IMR-90 (cell line): ENCODE results near the gene CCL19. TPM values are rescaled to one million over a fixed set of nuclear protein-coding genes. Genes with fewer than 3 reads are reported as not detected.

Experiments used
- ATAC-seq: fragments of 200-7000 bp; cut with Tn5 transposase; 2 replicates; pipeline ENCODE4 v1.9.1; 2020; ENCODE audit warnings: low read depth, mild to moderate bottlenecking, moderate library complexity
- BruUV-seq: library from RNA; stranded (reverse); fragments of 400-500 nt; replicated peaks from 2 replicates; lab custom pipeline; 2021; lab: Mats Ljungman, UMichigan
- CTCF ChIA-PET: fragments of 300-600 bp; formaldehyde crosslinking; extraction: SDS; loops from one replicate; lab custom pipeline; 2021; ENCODE audit warnings: antibody characterized with exemption; lab: Yijun Ruan, JAX
- POLR2A ChIA-PET: fragments of 300-600 bp; sonication (Branson Sonifier 250); formaldehyde crosslinking; loops from one replicate; lab custom pipeline; 2022; ENCODE audit warnings: antibody characterized with exemption; ENCODE audit not compliant: unreplicated experiment; lab: Charles Lee
- DNase-seq: peaks from one replicate; pipeline ENCODE4 v3.0.0; 2013
- H2AFZ ChIP-seq: replicated peaks from 2 replicates; pipeline ENCODE3; 2013; ENCODE audit warnings: low read length, mild to moderate bottlenecking; ENCODE audit not compliant: poor library complexity
- H2AK5ac ChIP-seq: 2 replicates; pipeline ENCODE4 v1.6.1; 2013; ENCODE audit warnings: low read depth, low read length, inconsistent platforms
- H2AK9ac ChIP-seq: replicated peaks from 2 replicates; pipeline ENCODE3; 2013; ENCODE audit warnings: mild to moderate bottlenecking, low read depth, low read length, moderate library complexity; ENCODE audit not compliant: poor library complexity
- H2BK120ac ChIP-seq: 2 replicates; pipeline ENCODE4 v1.6.1; 2013; ENCODE audit warnings: low read depth, low read length, inconsistent platforms
- H2BK15ac ChIP-seq: 3 replicates; pipeline ENCODE4 v1.6.1; 2013; ENCODE audit warnings: low read depth, low read length, inconsistent platforms
- H2BK20ac ChIP-seq: 2 replicates; pipeline ENCODE4 v1.6.1; 2013; ENCODE audit warnings: low read depth, mild to moderate bottlenecking, inconsistent platforms, low read length, moderate library complexity
- H2BK5ac ChIP-seq: 2 replicates; pipeline ENCODE4 v1.6.1; 2013; ENCODE audit warnings: mild to moderate bottlenecking, low read depth, low read length, inconsistent platforms; ENCODE audit not compliant: poor library complexity, severe bottlenecking
- H3K14ac ChIP-seq: replicated peaks from 2 replicates; pipeline ENCODE4 v1.6.1; 2013; ENCODE audit warnings: low read depth, low read length, inconsistent platforms
- H3K18ac ChIP-seq: 2 replicates; pipeline ENCODE4 v1.6.1; 2013; ENCODE audit warnings: low read depth, low read length, control low read depth
- H3K23ac ChIP-seq: 2 replicates; pipeline ENCODE4 v1.6.1; 2013; ENCODE audit warnings: low read depth, low read length, inconsistent platforms
- H3K27ac ChIP-seq: 2 replicates; pipeline ENCODE4 v1.5.1; 2013; ENCODE audit warnings: mild to moderate bottlenecking, control low read depth, low read length; ENCODE audit not compliant: insufficient read depth
- H3K27me3 ChIP-seq: 2 replicates; pipeline ENCODE4 v1.6.1; 2013; ENCODE audit warnings: low read length; ENCODE audit not compliant: control insufficient read depth, insufficient read depth
- H3K36me3 ChIP-seq: 2 replicates; pipeline ENCODE4 v1.6.1; 2013; ENCODE audit warnings: low read length, mixed read lengths; ENCODE audit not compliant: control insufficient read depth, insufficient read depth
- H3K4ac ChIP-seq: 2 replicates; pipeline ENCODE4 v1.6.1; 2013; ENCODE audit warnings: low read depth, low read length, inconsistent platforms
- H3K4me1 ChIP-seq: 2 replicates; pipeline ENCODE4 v1.6.1; 2013; ENCODE audit warnings: low read length, mixed read lengths; ENCODE audit not compliant: control insufficient read depth, insufficient read depth
- H3K4me2 ChIP-seq: 2 replicates; pipeline ENCODE4 v1.6.1; 2013; ENCODE audit warnings: low read depth, mild to moderate bottlenecking, control low read depth, low read length, moderate library complexity
- H3K4me3 ChIP-seq: 2 replicates; pipeline ENCODE4 v1.5.1; 2013; ENCODE audit warnings: low read depth, mild to moderate bottlenecking, control low read depth, low read length, moderate library complexity; ENCODE audit not compliant: insufficient read depth
- H3K56ac ChIP-seq: 2 replicates; pipeline ENCODE4 v1.6.1; 2013; ENCODE audit warnings: low read length, inconsistent platforms; ENCODE audit not compliant: insufficient read depth; ENCODE audit errors: extremely low read depth
- H3K79me1 ChIP-seq, 2 experiments: 2 replicates each; pipeline ENCODE4 v1.6.1; 2013; ENCODE audit warnings: low read length in 2 of 2, inconsistent platforms in 1 of 2, low read depth in 1 of 2
- H3K9ac ChIP-seq: 2 replicates; pipeline ENCODE4 v1.6.1; 2013; ENCODE audit warnings: low read depth, low read length, control low read depth
- H3K9me1 ChIP-seq: 2 replicates; pipeline ENCODE4 v1.6.1; 2013; ENCODE audit warnings: low read length, inconsistent platforms; ENCODE audit not compliant: insufficient read depth
- H3K9me3 ChIP-seq: 2 replicates; pipeline ENCODE4 v1.6.1; 2013; ENCODE audit warnings: low read length; ENCODE audit not compliant: control insufficient read depth, insufficient read depth
- H4K20me1 ChIP-seq: 2 replicates; pipeline ENCODE4 v1.6.1; 2013; ENCODE audit warnings: low read length, inconsistent platforms; ENCODE audit not compliant: insufficient read depth
- H4K5ac ChIP-seq: 2 replicates; pipeline ENCODE4 v1.6.1; 2013; ENCODE audit warnings: mild to moderate bottlenecking, low read depth, low read length, control low read depth
- H4K8ac ChIP-seq, 2 experiments: 2 replicates each; pipeline ENCODE4 v1.6.1; 2013; ENCODE audit warnings: low read depth in 2 of 2, low read length in 2 of 2, control low read depth in 1 of 2, inconsistent platforms in 1 of 2
- H4K91ac ChIP-seq: 2 replicates; pipeline ENCODE4 v1.6.1; 2013; ENCODE audit warnings: low read depth, low read length, inconsistent platforms; ENCODE audit not compliant: insufficient read depth
- BHLHE40 ChIP-seq: fragments of 150-350 bp; IDR thresholded peaks from 2 replicates; pipeline ENCODE4 v1.6.1; 2016; ENCODE audit warnings: mild to moderate bottlenecking, low read depth, low read length
- CEBPB ChIP-seq: IDR thresholded peaks from 2 replicates; pipeline ENCODE4 v1.6.1; 2012; ENCODE audit warnings: low read depth, low read length, improper control_type of control experiment
- CHD1 ChIP-seq: IDR thresholded peaks from 2 replicates; pipeline ENCODE4 v1.6.1; 2012; ENCODE audit warnings: low read depth, low read length, improper control_type of control experiment
- CTCF ChIP-seq: conservative IDR thresholded peaks from 2 replicates; pipeline ENCODE4 v1.5.1; 2012; ENCODE audit warnings: mild to moderate bottlenecking, low read depth, low read length, improper control_type of control experiment
- ELK1 ChIP-seq: fragments of 150-350 bp; IDR thresholded peaks from 2 replicates; pipeline ENCODE4 v1.6.1; 2016; ENCODE audit warnings: low read depth, mild to moderate bottlenecking, low read length, moderate library complexity, borderline replicate concordance
- FOS ChIP-seq: fragments of 150-350 bp; IDR thresholded peaks from 2 replicates; pipeline ENCODE4 v1.6.1; 2016; ENCODE audit warnings: low read depth, low read length
- MAFK ChIP-seq: IDR thresholded peaks from 2 replicates; pipeline ENCODE4 v1.6.1; 2012; ENCODE audit warnings: low read depth, low read length, improper control_type of control experiment
- MAZ ChIP-seq: IDR thresholded peaks from 2 replicates; pipeline ENCODE4 v1.6.1; 2012; ENCODE audit warnings: low read depth, mild to moderate bottlenecking, low read length, improper control_type of control experiment, moderate library complexity, borderline replicate concordance
- MXI1 ChIP-seq: IDR thresholded peaks from 2 replicates; pipeline ENCODE4 v1.6.1; 2012; ENCODE audit warnings: low read depth, mild to moderate bottlenecking, low read length, moderate library complexity, borderline replicate concordance
- NFE2L2 ChIP-seq: fragments of 150-350 bp; IDR thresholded peaks from 2 replicates; pipeline ENCODE4 v1.6.1; 2016; ENCODE audit warnings: low read depth, mild to moderate bottlenecking, low read length
- POLR2A ChIP-seq: IDR thresholded peaks from 2 replicates; pipeline ENCODE4 v1.6.1; 2012; ENCODE audit warnings: mild to moderate bottlenecking, low read depth, low read length
- RAD21 ChIP-seq: IDR thresholded peaks from 2 replicates; pipeline ENCODE4 v1.6.1; 2012; ENCODE audit warnings: low read length, improper control_type of control experiment
- RCOR1 ChIP-seq: IDR thresholded peaks from 2 replicates; pipeline ENCODE4 v1.6.1; 2012; ENCODE audit warnings: mild to moderate bottlenecking, low read length, improper control_type of control experiment; ENCODE audit not compliant: insufficient replicate concordance
- SMC3 ChIP-seq: fragments of 150-350 bp; IDR thresholded peaks from 2 replicates; pipeline ENCODE4 v1.6.1; 2016; ENCODE audit warnings: low read depth, mild to moderate bottlenecking, antibody characterized with exemption, low read length, moderate library complexity
- WGBS, 2 experiments: methylation state at CpG; one replicate each; pipeline versions ENCODE4 v1.1.5 to v1.1.7; 2013; ENCODE audit warnings: missing lambda C conversion rate in 2 of 2; ENCODE audit not compliant: insufficient read length in 1 of 2; ENCODE audit errors: extremely low coverage in 2 of 2; 5-methylcytosine and 5-hydroxymethylcytosine counted together
- dilution Hi-C: fragments of 300-500 bp; cut with HindIII; formaldehyde crosslinking; loops from one replicate; pipeline ENCODE4 v1.14.3; 2018; ENCODE audit warnings: low sequenced_read_pairs; ENCODE audit not compliant: unreplicated experiment
- in situ Hi-C: fragments of 300-500 bp; cut with MboI; formaldehyde crosslinking; loops from 3 replicates; pipeline ENCODE4 v1.14.3; 2019; ENCODE audit warnings: low sequenced_read_pairs, inconsistent platforms, mixed read lengths
- intact Hi-C: fragments of 100-400 bp; cut with micrococcal nuclease; formaldehyde crosslinking; loops from 2 replicates; pipeline ENCODE4 v1.10.0; 2022
- polyA plus RNA-seq, 3 experiments: library from polyadenylated mRNA; depleted of rRNA; stranded (reverse); fragments of >200 nt; gene quantifications; 2 replicates each; pipeline ENCODE4 v1.2.3, GENCODE V29; 2012; ENCODE audit warnings: low replicate concordance in 1 of 3
- total RNA-seq: library from RNA; depleted of rRNA; stranded (reverse); fragments of >200 nt; gene quantifications from 2 replicates; pipeline ENCODE4 v1.2.3, GENCODE V29; 2012
- TF ChIP-seq, protein P1 (sequence below): fragments of 150-350 bp; IDR thresholded peaks from 2 replicates; pipeline ENCODE4 v1.6.1; 2017; ENCODE audit warnings: mild to moderate bottlenecking, antibody characterized with exemption, low read length, low read depth

The CCL19 gene
- total and polyA plus RNA-seq, 2 of the 4 experiments (the other 2 are of a cell fraction), result not detected

GRCh38 chr9:34647084-34647403 is 44.0 kb downstream of the CCL19 start:
- in situ Hi-C loops (no loop called here), intact Hi-C loops (loop anchor here (2.0 kb wide), 1 partner anchor 56 kb away; no protein-coding TSS in a partner anchor), dilution Hi-C loops (no loop called here)
- peak overlapping the region; percentile 76 for H3K4me3 ChIP-seq
- H4K5ac ChIP-seq, result no peak overlapping the region
- no peak overlapping the region for H2BK15ac ChIP-seq
- WGBS, 2 experiments, result 0% methylated on average over 2 of the region's 8 CpGs; no CpG with 5 or more reads in 1 of the 2 experiments
- H3K56ac ChIP-seq, result peak overlapping the region; percentile 59; the same call in 1 of the 2 replicates
- no peak for DNase-seq
- CTCF ChIA-PET, result interaction anchor here (0.9 to 1.6 kb wide), 4 partner anchors 9 to 56 kb away, joined by 3 to 6 read pairs (median 4); no protein-coding TSS in a partner anchor
- H4K20me1 ChIP-seq, result no peaks in the 10 kb centered on the region
- no peak for ATAC-seq
- H4K8ac ChIP-seq, result peak overlapping the region; percentile 80 to 85; a peak in 3 of 4 replicates
- peak overlapping the region; percentile 99 for H2AFZ ChIP-seq
- H3K14ac ChIP-seq, result peak overlapping the region; percentile 55
- POLR2A ChIA-PET, result interaction anchor here (1.5 kb wide), 1 partner anchor 9 kb away, joined by 10 read pairs; the partner anchor contains the start of gene SIGMAR1
- H3K27ac ChIP-seq, result peak overlapping the region; percentile 82
- H3K9me1 ChIP-seq, result peaks cover 20% of the 10 kb centered on the region
- no peak overlapping the region for H2BK20ac ChIP-seq
- peak overlapping the region; percentile 37 for H3K23ac ChIP-seq
- no peaks in the 10 kb centered on the region for H3K9me3 ChIP-seq
- peaks cover 16% of the 10 kb centered on the region for H3K36me3 ChIP-seq
- H3K4ac ChIP-seq, result peak overlapping the region; percentile 73
- H3K27me3 ChIP-seq, result no peaks in the 10 kb centered on the region
- H2AK5ac ChIP-seq, result peak overlapping the region; percentile 29; the same call in 1 of the 2 replicates
- peak overlapping the region; percentile 93 for H2AK9ac ChIP-seq
- TF ChIP-seq, protein P1, sequence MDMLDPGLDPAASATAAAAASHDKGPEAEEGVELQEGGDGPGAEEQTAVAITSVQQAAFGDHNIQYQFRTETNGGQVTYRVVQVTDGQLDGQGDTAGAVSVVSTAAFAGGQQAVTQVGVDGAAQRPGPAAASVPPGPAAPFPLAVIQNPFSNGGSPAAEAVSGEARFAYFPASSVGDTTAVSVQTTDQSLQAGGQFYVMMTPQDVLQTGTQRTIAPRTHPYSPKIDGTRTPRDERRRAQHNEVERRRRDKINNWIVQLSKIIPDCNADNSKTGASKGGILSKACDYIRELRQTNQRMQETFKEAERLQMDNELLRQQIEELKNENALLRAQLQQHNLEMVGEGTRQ, result no peak
- TF ChIP-seq MAFK (no peak), MXI1 (no peak), CHD1 (no peak), CEBPB (no peak), POLR2A (no peak), BHLHE40 (no peak), FOS (no peak), SMC3 (no peak), RCOR1 (no peak), CTCF (no peak), RAD21 (no peak), ELK1 (no peak), MAZ (no peak), NFE2L2 (no peak)
- no peak overlapping the region; the same call in 1 of the 2 replicates for H3K18ac ChIP-seq
- H4K91ac ChIP-seq, result peak overlapping the region; percentile 10; the same call in 1 of the 2 replicates
- TSS peak; percentile 42 for BruUV-seq
- H2BK5ac ChIP-seq, result peak overlapping the region; percentile 67
- H3K79me1 ChIP-seq, result peaks cover 15 to 35% of the 10 kb centered on the region in 2 experiments
- H3K4me1 ChIP-seq, result peaks cover 18% of the 10 kb centered on the region
- no peak overlapping the region for H2BK120ac ChIP-seq
- H3K9ac ChIP-seq, result peak overlapping the region; percentile 86
- H3K4me2 ChIP-seq, result peak overlapping the region; percentile 89
